Karpas-422 (cell line): ENCODE data around the gene DOK7. TPM values are rescaled to one million over a fixed set of nuclear protein-coding genes. Genes with fewer than 3 reads are reported as not detected.
A peak's percentile ranks its signal among the peaks of the same experiment; 100 is the strongest.

Experiments
- DNase-seq: peaks from one replicate; pipeline ENCODE4 v3.0.0-alpha.2; 2015
- H2AFZ ChIP-seq: fragments of 200-600 bp; sonication (generic); 2 replicates; pipeline ENCODE4 v1.6.1; 2014; ENCODE audit warnings: antibody characterized with exemption, low read length, mixed read lengths
- H3K27ac ChIP-seq: fragments of 200-600 bp; sonication (generic); 2 replicates; pipeline ENCODE4 v1.5.1; 2014; ENCODE audit warnings: mild to moderate bottlenecking, low read length, moderate library complexity
- H3K27me3 ChIP-seq: fragments of 200-600 bp; sonication (generic); 2 replicates; pipeline ENCODE4 v1.6.1; 2014; ENCODE audit warnings: low read length, mixed read lengths
- H3K36me3 ChIP-seq: fragments of 200-600 bp; sonication (generic); 2 replicates; pipeline ENCODE4 v1.6.1; 2014; ENCODE audit warnings: low read length, mixed read lengths; ENCODE audit not compliant: insufficient read depth
- H3K4me1 ChIP-seq: fragments of 200-600 bp; sonication (generic); 2 replicates; pipeline ENCODE4 v1.6.1; 2014; ENCODE audit warnings: mild to moderate bottlenecking, low read length, mixed read lengths
- H3K4me2 ChIP-seq: fragments of 200-600 bp; sonication (generic); 2 replicates; pipeline ENCODE4 v1.6.1; 2014; ENCODE audit warnings: low read length, low read depth, mild to moderate bottlenecking; ENCODE audit not compliant: poor library complexity, severe bottlenecking
- H3K4me3 ChIP-seq: fragments of 200-600 bp; sonication (generic); 2 replicates; pipeline ENCODE4 v1.5.1; 2014; ENCODE audit warnings: mild to moderate bottlenecking, antibody characterized with exemption, low read length, mixed read lengths
- H3K79me2 ChIP-seq: fragments of 200-600 bp; sonication (generic); 2 replicates; pipeline ENCODE4 v1.6.1; 2014; ENCODE audit warnings: mild to moderate bottlenecking, low read length, mixed read lengths
- H3K9ac ChIP-seq: fragments of 200-600 bp; sonication (generic); 2 replicates; pipeline ENCODE4 v1.6.0; 2014; ENCODE audit warnings: low read length
- H3K9me2 ChIP-seq: fragments of 200-600 bp; sonication (generic), shearing (Covaris generic); replicated peaks from 2 replicates; pipeline ENCODE4 v1.6.0; 2014; ENCODE audit warnings: mild to moderate bottlenecking, low read length, moderate library complexity; ENCODE audit not compliant: insufficient read depth
- H3K9me3 ChIP-seq: fragments of 300-700, 200-600 bp; sonication (generic); 2 replicates; pipeline ENCODE4 v1.6.1; 2014; ENCODE audit warnings: low read length, mixed read lengths
- H4K20me1 ChIP-seq: fragments of 200-600 bp; sonication (generic); 2 replicates; pipeline ENCODE4 v1.6.1; 2014; ENCODE audit warnings: mild to moderate bottlenecking, antibody characterized with exemption, low read length, low read depth; ENCODE audit not compliant: insufficient read depth
- total RNA-seq: library from RNA; depleted of rRNA; stranded (reverse); fragments of >200 nt; shearing (Covaris generic); gene quantifications from 2 replicates; pipeline ENCODE4 v1.2.3, GENCODE V29; 2014; ENCODE audit warnings: low replicate concordance

DOK7 gene
- total RNA-seq, 1 experiment from 2014 or later: 1.6 TPM

DNA sequence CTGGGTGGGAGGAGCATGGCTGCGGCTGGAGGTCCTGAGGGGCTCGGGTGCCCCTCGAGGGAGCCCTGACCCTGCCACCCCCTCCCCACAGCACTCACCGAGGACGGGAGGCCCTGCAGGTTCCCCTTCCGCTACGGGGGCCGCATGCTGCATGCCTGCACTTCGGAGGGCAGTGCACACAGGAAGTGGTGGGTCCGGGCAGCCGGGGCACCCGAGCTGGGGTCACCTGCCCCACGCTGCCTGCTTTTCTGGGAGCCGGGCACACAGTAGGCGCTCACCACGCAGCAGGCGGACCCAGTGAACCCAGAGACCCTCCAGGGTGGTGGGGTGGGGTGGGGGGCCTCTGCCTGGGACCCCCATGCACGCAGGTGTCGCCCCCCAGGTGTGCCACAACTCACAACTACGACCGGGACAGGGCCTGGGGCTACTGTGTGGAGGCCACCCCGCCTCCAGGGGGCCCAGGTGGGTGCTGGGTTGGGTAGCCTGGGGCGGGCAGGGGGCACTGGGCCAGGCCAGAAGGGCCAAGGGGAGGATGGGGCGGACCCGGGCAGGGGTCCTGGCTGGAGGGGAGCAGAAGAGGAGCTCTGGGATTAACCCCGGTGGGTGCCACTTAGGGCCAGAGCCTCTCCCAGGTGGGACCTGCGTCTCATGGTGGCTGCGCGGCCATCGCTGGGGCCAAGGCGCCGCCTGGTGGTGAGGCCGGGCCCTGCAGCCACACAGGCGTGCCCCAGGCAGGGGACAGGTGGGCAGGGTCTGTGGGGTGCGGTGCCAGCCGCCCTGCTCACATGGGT, 20.0 kb upstream of the DOK7 start:
- no peaks in the 10 kb centered on the region for H3K36me3 ChIP-seq
- H3K4me1 ChIP-seq: no peaks in the 10 kb centered on the region
- no peak overlapping the region for H3K4me2 ChIP-seq
- H2AFZ ChIP-seq: no peak overlapping the region
- H3K27me3 ChIP-seq: no peaks in the 10 kb centered on the region
- H3K4me3 ChIP-seq: no peak overlapping the region
- peak; percentile 84 for DNase-seq
- no peaks in the 10 kb centered on the region for H3K79me2 ChIP-seq
- H3K27ac ChIP-seq: no peak overlapping the region
- no peaks in the 10 kb centered on the region for H4K20me1 ChIP-seq
- H3K9ac ChIP-seq: no peak overlapping the region
- no peaks in the 10 kb centered on the region for H3K9me3 ChIP-seq
- H3K9me2 ChIP-seq: no peaks in the 10 kb centered on the region

DNA sequence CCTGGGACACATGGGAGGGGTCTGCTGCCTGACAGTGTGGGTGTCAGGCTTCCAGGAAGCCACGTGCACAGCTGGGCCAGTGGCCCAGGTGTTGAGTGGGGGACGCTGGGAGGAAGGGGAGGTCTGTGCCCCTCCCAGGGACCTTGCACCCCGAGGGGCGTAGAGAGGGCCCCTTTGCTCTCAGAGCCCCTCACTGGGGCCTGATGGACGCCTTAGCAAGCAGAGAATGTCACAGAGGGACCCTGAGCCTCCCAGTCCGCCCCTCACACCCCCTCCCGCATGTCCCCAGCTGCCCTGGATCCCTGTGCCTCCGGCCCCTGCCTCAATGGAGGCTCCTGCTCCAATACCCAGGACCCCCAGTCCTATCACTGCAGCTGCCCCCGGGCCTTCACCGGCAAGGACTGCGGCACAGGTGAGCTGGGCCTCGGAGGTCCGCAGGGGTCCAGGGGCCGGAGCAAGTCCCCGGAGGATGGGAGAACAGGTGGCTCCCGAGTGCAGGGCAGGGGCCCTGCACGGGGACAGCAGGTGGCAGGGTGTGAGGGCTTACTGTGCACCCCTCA, 19.3 kb upstream of the DOK7 start:
- H3K27me3 ChIP-seq: no peaks in the 10 kb centered on the region
- no peaks in the 10 kb centered on the region for H4K20me1 ChIP-seq
- no peaks in the 10 kb centered on the region for H3K9me2 ChIP-seq
- no peaks in the 10 kb centered on the region for H3K4me1 ChIP-seq
- H3K4me2 ChIP-seq: no peak overlapping the region
- DNase-seq: no peak
- H3K36me3 ChIP-seq: no peaks in the 10 kb centered on the region
- no peak overlapping the region for H2AFZ ChIP-seq
- no peak overlapping the region for H3K4me3 ChIP-seq
- no peaks in the 10 kb centered on the region for H3K79me2 ChIP-seq
- no peak overlapping the region for H3K9ac ChIP-seq
- no peaks in the 10 kb centered on the region for H3K9me3 ChIP-seq
- H3K27ac ChIP-seq: no peak overlapping the region

DNA sequence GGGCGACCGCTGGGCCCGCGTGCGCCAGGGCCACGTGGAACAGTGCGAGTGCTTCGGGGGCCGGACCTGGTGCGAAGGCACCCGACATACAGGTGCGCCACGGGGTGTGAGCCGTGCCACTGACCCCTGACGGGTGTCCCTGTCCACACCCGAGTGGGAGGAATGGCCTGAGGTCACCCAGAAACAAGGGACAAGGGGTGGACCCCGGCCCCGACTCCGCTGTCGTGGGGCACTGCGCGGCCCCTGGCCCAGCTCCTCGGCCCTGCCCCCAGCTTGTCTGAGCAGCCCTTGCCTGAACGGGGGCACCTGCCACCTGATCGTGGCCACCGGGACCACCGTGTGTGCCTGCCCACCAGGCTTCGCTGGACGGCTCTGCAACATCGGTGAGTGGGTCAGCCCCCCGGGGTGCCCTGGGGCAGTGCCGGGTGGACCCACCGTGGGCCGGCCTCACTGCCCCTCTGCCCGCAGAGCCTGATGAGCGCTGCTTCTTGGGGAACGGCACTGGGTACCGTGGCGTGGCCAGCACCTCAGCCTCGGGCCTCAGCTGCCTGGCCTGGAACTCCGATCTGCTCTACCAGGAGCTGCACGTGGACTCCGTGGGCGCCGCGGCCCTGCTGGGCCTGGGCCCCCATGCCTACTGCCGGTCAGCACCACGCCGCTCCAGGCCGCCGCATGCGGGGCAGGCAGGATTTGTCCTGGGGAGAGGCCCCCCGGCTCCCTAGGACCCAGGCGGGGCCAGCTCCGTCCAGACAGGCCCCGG, 18.6 kb upstream of the DOK7 start:
- no peak overlapping the region for H3K4me2 ChIP-seq
- no peaks in the 10 kb centered on the region for H3K27me3 ChIP-seq
- no peaks in the 10 kb centered on the region for H3K36me3 ChIP-seq
- no peaks in the 10 kb centered on the region for H3K9me2 ChIP-seq
- H3K9ac ChIP-seq: no peak overlapping the region
- no peaks in the 10 kb centered on the region for H4K20me1 ChIP-seq
- H3K4me3 ChIP-seq: no peak overlapping the region
- no peaks in the 10 kb centered on the region for H3K9me3 ChIP-seq
- no peaks in the 10 kb centered on the region for H3K79me2 ChIP-seq
- H2AFZ ChIP-seq: no peak overlapping the region
- no peak for DNase-seq
- H3K27ac ChIP-seq: no peak overlapping the region
- H3K4me1 ChIP-seq: no peaks in the 10 kb centered on the region

DNA sequence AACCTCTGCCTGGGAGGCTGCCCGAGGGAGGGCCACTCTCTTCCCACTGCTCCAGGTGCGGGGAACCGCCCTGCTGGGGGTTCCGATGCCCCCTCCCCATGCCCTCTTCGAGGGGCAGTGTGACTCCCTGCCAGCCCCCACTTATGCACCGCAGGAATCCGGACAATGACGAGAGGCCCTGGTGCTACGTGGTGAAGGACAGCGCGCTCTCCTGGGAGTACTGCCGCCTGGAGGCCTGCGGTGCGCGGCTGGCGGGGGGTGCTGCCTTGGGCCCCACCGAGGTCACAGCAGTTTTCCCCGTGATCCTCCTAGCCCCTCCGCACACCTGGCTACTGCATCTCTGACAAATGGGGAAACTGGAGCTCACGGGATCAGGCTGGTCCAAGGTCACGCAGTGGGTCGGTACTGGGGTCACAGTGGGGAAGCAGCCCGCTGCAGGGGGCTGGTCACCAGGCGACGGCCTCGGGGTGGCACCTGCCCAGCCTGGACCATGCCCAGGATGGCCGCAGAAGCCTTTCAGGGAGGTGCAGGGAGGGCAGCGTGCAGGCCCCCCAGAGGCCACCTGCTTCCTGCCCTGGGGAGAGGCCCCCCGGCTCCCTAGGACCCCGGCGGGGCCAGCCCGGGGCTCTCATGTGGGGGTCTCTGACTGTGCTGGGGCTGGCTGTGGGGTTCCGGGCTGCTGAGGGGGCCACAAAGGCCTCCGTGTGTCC, 17.8 kb upstream of the DOK7 start:
- Histone ChIP-seq H3K4me3 (no peak overlapping the region), H3K9me2 (no peaks in the 10 kb centered on the region), H3K36me3 (no peaks in the 10 kb centered on the region), H3K9ac (no peak overlapping the region), H3K4me2 (no peak overlapping the region), H4K20me1 (no peaks in the 10 kb centered on the region), H3K79me2 (no peaks in the 10 kb centered on the region), H3K9me3 (no peaks in the 10 kb centered on the region), H3K27ac (no peak overlapping the region), H3K4me1 (no peaks in the 10 kb centered on the region), H2AFZ (no peak overlapping the region), H3K27me3 (no peaks in the 10 kb centered on the region)
- no peak for DNase-seq

DNA sequence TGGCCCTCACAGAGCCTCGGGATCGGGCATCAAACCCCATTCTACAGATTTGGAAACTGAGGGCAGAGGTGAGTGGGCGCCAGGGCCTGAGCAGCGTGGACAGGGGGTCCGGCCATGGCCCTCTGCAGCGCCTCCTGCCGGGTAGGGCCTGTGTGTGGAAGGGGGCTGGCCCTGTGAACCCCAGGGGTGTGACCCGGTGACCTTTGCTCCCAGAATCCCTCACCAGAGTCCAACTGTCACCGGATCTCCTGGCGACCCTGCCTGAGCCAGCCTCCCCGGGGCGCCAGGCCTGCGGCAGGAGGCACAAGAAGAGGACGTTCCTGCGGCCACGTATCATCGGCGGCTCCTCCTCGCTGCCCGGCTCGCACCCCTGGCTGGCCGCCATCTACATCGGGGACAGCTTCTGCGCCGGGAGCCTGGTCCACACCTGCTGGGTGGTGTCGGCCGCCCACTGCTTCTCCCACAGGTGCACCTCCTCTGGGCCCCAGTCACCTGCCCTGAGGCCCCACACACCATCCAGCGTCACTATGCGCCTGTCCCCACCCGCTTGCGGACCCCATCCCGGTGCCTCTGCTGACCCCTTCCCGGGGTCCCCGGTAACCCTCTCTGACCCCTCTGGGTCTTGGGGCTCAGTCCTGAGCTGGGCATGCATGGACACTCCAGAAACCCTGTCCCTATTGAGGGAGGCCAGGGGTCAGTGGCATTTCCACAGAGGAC, 17.1 kb upstream of the DOK7 start:
- Histone ChIP-seq H3K36me3 (no peaks in the 10 kb centered on the region), H2AFZ (no peak overlapping the region), H3K4me3 (no peak overlapping the region), H3K4me2 (no peak overlapping the region), H3K27me3 (no peaks in the 10 kb centered on the region), H3K9ac (no peak overlapping the region), H3K79me2 (no peaks in the 10 kb centered on the region), H3K9me2 (no peaks in the 10 kb centered on the region), H3K27ac (no peak overlapping the region), H4K20me1 (no peaks in the 10 kb centered on the region), H3K4me1 (no peaks in the 10 kb centered on the region), H3K9me3 (no peaks in the 10 kb centered on the region)
- DNase-seq: no peak

DNA sequence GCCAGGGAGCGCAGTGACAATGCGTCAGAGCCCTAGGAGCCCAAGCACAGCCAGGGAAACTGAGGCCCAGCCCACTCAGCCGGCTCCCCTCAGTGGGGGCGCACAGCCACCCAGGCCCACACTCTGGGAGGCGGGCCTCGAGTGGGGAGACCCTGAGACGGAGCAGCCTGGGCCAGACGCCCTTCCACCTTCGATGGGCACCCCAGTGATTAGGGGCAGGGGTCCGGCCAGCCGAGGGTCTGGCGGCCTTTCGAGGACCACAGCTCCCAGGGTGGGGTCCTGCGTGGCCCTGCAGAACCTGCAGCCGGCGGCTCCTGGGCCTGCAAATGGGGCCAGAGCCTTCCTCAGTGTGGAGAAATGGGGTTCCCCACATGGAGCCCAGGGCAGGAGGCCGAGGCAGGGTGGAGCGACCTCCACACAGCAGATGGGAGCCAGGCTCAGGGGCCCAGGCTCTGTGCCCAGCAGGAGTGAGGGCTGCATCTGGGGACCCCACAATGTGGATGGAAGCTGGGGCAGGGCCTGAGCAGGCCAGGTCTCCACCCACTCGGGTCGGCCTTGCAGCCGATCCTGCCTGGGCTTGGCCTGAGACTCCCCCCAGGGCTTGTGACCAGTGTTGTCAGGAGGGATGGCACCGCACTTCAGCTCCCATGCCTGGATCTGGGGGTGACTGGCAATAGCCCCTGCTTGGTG, 16.3 kb upstream of the DOK7 start:
- Histone ChIP-seq H3K4me3 (no peak overlapping the region), H3K36me3 (no peaks in the 10 kb centered on the region), H3K9me3 (no peaks in the 10 kb centered on the region), H3K4me2 (no peak overlapping the region), H3K27ac (no peak overlapping the region), H3K27me3 (no peaks in the 10 kb centered on the region), H3K9me2 (no peaks in the 10 kb centered on the region), H3K79me2 (no peaks in the 10 kb centered on the region), H4K20me1 (no peaks in the 10 kb centered on the region), H2AFZ (no peak overlapping the region), H3K4me1 (no peaks in the 10 kb centered on the region), H3K9ac (no peak overlapping the region)
- no peak for DNase-seq

DNA sequence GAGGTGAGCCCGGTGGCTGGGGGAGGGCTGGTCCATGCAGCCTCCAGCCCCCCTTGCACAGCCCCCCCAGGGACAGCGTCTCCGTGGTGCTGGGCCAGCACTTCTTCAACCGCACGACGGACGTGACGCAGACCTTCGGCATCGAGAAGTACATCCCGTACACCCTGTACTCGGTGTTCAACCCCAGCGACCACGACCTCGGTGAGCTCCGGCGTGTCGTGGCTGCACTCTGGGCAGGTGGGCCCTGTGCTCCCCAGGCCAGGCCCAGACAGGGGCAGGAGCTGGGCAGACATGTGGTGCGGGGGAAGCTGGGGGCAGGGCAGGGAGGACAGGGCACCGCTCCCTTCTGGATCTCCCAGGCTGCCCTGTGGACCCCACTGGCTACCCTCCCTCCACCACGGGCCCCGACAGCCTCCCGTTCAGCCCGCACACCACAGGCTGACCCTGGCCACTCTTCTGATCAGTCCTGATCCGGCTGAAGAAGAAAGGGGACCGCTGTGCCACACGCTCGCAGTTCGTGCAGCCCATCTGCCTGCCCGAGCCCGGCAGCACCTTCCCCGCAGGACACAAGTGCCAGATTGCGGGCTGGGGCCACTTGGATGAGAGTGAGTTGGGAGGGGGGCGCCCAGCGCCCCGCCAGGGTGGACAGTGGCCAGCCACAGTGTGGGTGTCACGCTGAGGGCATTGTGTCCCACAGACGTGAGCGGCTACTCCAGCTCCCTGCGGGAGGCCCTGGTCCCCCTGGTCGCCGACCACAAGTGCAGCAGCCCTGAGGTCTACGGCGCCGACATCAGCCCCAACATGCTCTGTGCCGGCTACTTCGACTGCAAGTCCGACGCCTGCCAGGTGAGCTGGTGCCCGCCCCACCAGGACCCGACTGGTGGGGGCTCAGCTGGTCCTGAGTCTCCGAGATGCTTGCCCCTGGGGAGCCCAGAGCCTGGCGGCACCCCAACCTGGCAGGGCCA, 15.4 kb upstream of the DOK7 start:
- DNase-seq: no peak
- no peaks in the 10 kb centered on the region for H3K79me2 ChIP-seq
- H3K27me3 ChIP-seq: no peaks in the 10 kb centered on the region
- H4K20me1 ChIP-seq: no peaks in the 10 kb centered on the region
- H3K9me3 ChIP-seq: no peaks in the 10 kb centered on the region
- H3K4me3 ChIP-seq: no peak overlapping the region
- H3K9ac ChIP-seq: no peak overlapping the region
- no peaks in the 10 kb centered on the region for H3K36me3 ChIP-seq
- no peaks in the 10 kb centered on the region for H3K9me2 ChIP-seq
- H2AFZ ChIP-seq: no peak overlapping the region
- H3K4me2 ChIP-seq: no peak overlapping the region
- no peaks in the 10 kb centered on the region for H3K4me1 ChIP-seq
- no peak overlapping the region for H3K27ac ChIP-seq
